H9 (cell line): ENCODE measurements around the gene ATP2B2. TPM values are rescaled to one million over a fixed set of nuclear protein-coding genes. Genes with fewer than 3 reads are reported as not detected.

ENCODE experiments used
- DNase-seq: peaks from one replicate; pipeline ENCODE4 v3.0.0-alpha.2; 2017
- H2AFZ ChIP-seq: one replicate; pipeline ENCODE4 v1.6.1; 2013; ENCODE audit warnings: mild to moderate bottlenecking, low read length, control low read depth, moderate library complexity
- H2AK5ac ChIP-seq: 2 replicates; pipeline ENCODE4 v1.6.1; 2013; ENCODE audit warnings: low read length, control low read depth, mixed read lengths; ENCODE audit not compliant: insufficient read length
- H2BK120ac ChIP-seq: one replicate; pipeline ENCODE4 v1.6.1; 2013; ENCODE audit warnings: low read depth, mild to moderate bottlenecking, low read length, control low read depth, inconsistent platforms; ENCODE audit not compliant: poor library complexity, severe bottlenecking
- H2BK12ac ChIP-seq: 2 replicates; pipeline ENCODE4 v1.6.1; 2013; ENCODE audit warnings: low read length, control low read depth, mixed read lengths, low read depth; ENCODE audit not compliant: insufficient read length
- H2BK15ac ChIP-seq: 2 replicates; pipeline ENCODE4 v1.6.1; 2013; ENCODE audit warnings: low read depth, low read length, control low read depth
- H2BK20ac ChIP-seq: one replicate; pipeline ENCODE4 v1.6.1; 2013; ENCODE audit warnings: low read depth, mild to moderate bottlenecking, low read length, control low read depth, inconsistent platforms; ENCODE audit not compliant: poor library complexity, severe bottlenecking
- H2BK5ac ChIP-seq: 2 replicates; pipeline ENCODE4 v1.6.1; 2013; ENCODE audit warnings: low read length, control low read depth, mixed read lengths; ENCODE audit not compliant: insufficient read length
- H3K14ac ChIP-seq: 2 replicates; pipeline ENCODE4 v1.6.1; 2013; ENCODE audit warnings: low read length, control low read depth; ENCODE audit not compliant: insufficient read depth
- H3K18ac ChIP-seq: 2 replicates; pipeline ENCODE4 v1.6.1; 2013; ENCODE audit warnings: low read depth, mild to moderate bottlenecking, mixed read lengths, low read length, control low read depth; ENCODE audit not compliant: insufficient read length
- H3K23ac ChIP-seq: 2 replicates; pipeline ENCODE4 v1.6.1; 2013; ENCODE audit warnings: low read length, control low read depth, mixed read lengths, low read depth; ENCODE audit not compliant: insufficient read length
- H3K23me2 ChIP-seq: 2 replicates; pipeline ENCODE4 v1.6.1; 2013; ENCODE audit warnings: low read depth, mild to moderate bottlenecking, mixed read lengths, low read length, control low read depth; ENCODE audit not compliant: insufficient read length, poor library complexity, severe bottlenecking
- H3K27ac ChIP-seq: 2 replicates; pipeline ENCODE4 v1.5.1; 2013; ENCODE audit warnings: low read length, control low read depth, mixed read lengths, low read depth; ENCODE audit not compliant: insufficient read length
- H3K27me3 ChIP-seq: 2 replicates; pipeline ENCODE4 v1.6.1; 2013; ENCODE audit warnings: low read length, control low read depth, inconsistent platforms; ENCODE audit not compliant: insufficient read depth
- H3K4ac ChIP-seq: 2 replicates; pipeline ENCODE4 v1.6.1; 2013; ENCODE audit warnings: low read depth, mild to moderate bottlenecking, control low read depth, inconsistent platforms, low read length, moderate library complexity
- H3K4me1 ChIP-seq: 2 replicates; pipeline ENCODE4 v1.6.1; 2013; ENCODE audit warnings: low read length, control low read depth, inconsistent platforms; ENCODE audit not compliant: insufficient read depth
- H3K4me2 ChIP-seq: 2 replicates; pipeline ENCODE4 v1.6.1; 2013; ENCODE audit warnings: low read length, control low read depth, mixed read lengths; ENCODE audit not compliant: insufficient read length, insufficient read depth
- H3K56ac ChIP-seq: 2 replicates; pipeline ENCODE4 v1.6.1; 2013; ENCODE audit warnings: low read depth, mild to moderate bottlenecking, mixed read lengths, low read length, control low read depth; ENCODE audit not compliant: insufficient read length
- H3K79me1 ChIP-seq: 2 replicates; pipeline ENCODE4 v1.6.1; 2013; ENCODE audit warnings: low read depth, mild to moderate bottlenecking, moderate library complexity, low read length, control low read depth, inconsistent platforms; ENCODE audit not compliant: insufficient read depth, poor library complexity, severe bottlenecking
- H3K79me2 ChIP-seq: 2 replicates; pipeline ENCODE4 v1.6.1; 2013; ENCODE audit warnings: low read length, control low read depth, inconsistent platforms; ENCODE audit not compliant: insufficient read depth
- H3K9ac ChIP-seq: 2 replicates; pipeline ENCODE4 v1.6.1; 2013; ENCODE audit warnings: low read length, control low read depth, mixed read lengths; ENCODE audit not compliant: insufficient read length; ENCODE audit errors: extremely low read depth
- H3K9me3 ChIP-seq: one replicate; pipeline ENCODE4 v1.6.1; 2013; ENCODE audit warnings: low read depth, low read length, inconsistent platforms; ENCODE audit not compliant: control insufficient read depth
- H3T11ph ChIP-seq: one replicate; pipeline ENCODE4 v1.6.1; 2013; ENCODE audit warnings: mild to moderate bottlenecking, low read length, control low read depth, inconsistent platforms
- H4K20me1 ChIP-seq: one replicate; pipeline ENCODE4 v1.6.1; 2013; ENCODE audit not compliant: control insufficient read depth, insufficient read length, insufficient read depth
- H4K5ac ChIP-seq: 2 replicates; pipeline ENCODE4 v1.6.1; 2013; ENCODE audit warnings: low read depth, mild to moderate bottlenecking, mixed read lengths, low read length, control low read depth; ENCODE audit not compliant: insufficient read length
- H4K8ac ChIP-seq: replicated peaks from 2 replicates; pipeline ENCODE4 v1.6.1; 2013; ENCODE audit warnings: low read length, control low read depth, mixed read lengths, low read depth; ENCODE audit not compliant: insufficient read length
- H4K91ac ChIP-seq: 2 replicates; pipeline ENCODE4 v1.6.1; 2013; ENCODE audit warnings: low read depth, mild to moderate bottlenecking, moderate library complexity, mixed read lengths, low read length, control low read depth; ENCODE audit not compliant: insufficient read length
- H3K27ac Mint-ChIP-seq, 3 experiments: 2 replicates in 2 of 3; 3 replicates in 1 of 3; pipeline ENCODE4 v1.8.0; 2020 to 2021; ENCODE audit warnings: mixed read lengths in 3 of 3, mild to moderate bottlenecking in 1 of 3, moderate library complexity in 1 of 3
- H3K27me3 Mint-ChIP-seq: 2 replicates; pipeline ENCODE4 v1.8.0; 2021; ENCODE audit warnings: low read depth, mild to moderate bottlenecking, moderate library complexity, mixed read lengths
- H3K36me3 Mint-ChIP-seq, 3 experiments: 2 replicates in 2 of 3; 3 replicates in 1 of 3; pipeline ENCODE4 v1.8.0; 2020 to 2021; ENCODE audit warnings: low read depth in 3 of 3, mixed read lengths in 3 of 3; ENCODE audit not compliant: insufficient read depth in 1 of 3
- H3K4me1 Mint-ChIP-seq, 2 experiments: 2 replicates each; pipeline ENCODE4 v1.8.0; 2020; ENCODE audit warnings: mixed read lengths in 2 of 2
- H3K4me3 Mint-ChIP-seq, 2 experiments: 2 replicates in 1 of 2; 3 replicates in 1 of 2; pipeline ENCODE4 v1.8.0; 2020 to 2021; ENCODE audit warnings: mild to moderate bottlenecking in 2 of 2, mixed read lengths in 2 of 2, moderate library complexity in 1 of 2
- H3K9me3 Mint-ChIP-seq, 2 experiments: 2 replicates in 1 of 2; 3 replicates in 1 of 2; pipeline ENCODE4 v1.8.0; 2020; ENCODE audit warnings: mild to moderate bottlenecking in 2 of 2, mixed read lengths in 2 of 2, moderate library complexity in 1 of 2
- CTCF ChIP-seq: fragments of 200-600 bp; sonication (generic); conservative IDR thresholded peaks from 3 replicates; pipeline ENCODE4 v1.8.0; 2021; ENCODE audit warnings: antibody characterized with exemption, mild to moderate bottlenecking
- WGBS: extraction: QIAGEN DNeasy Blood & Tissue Kit; methylation state at CpG from one replicate; pipeline ENCODE4 v1.1.7; 2013; ENCODE audit warnings: missing lambda C conversion rate, low lambda C conversion rate, mixed read lengths; ENCODE audit not compliant: insufficient read length; ENCODE audit errors: extremely low coverage; 5-methylcytosine and 5-hydroxymethylcytosine counted together
- total RNA-seq: library from RNA; stranded (reverse); gene quantifications from 2 replicates; pipeline ENCODE4 v1.2.1, GENCODE V29; 2021

ATP2B2 gene
- total RNA-seq, 1 experiment from 2014 or later, result 0.33 TPM

- H2BK20ac ChIP-seq, result no peak overlapping the region
- H2BK5ac ChIP-seq, result no peak overlapping the region
- no peaks in the 10 kb centered on the region for H3K23me2 ChIP-seq
- no peak overlapping the region for H3K56ac ChIP-seq
- no peak overlapping the region for H3T11ph ChIP-seq
- H3K14ac ChIP-seq, result no peak overlapping the region
- H2AFZ ChIP-seq, result no peak overlapping the region
- Mint-ChIP-seq H3K27ac (peak overlapping the region in 1 of 3 experiments; percentile 28; a peak in 1 of 7 replicates), H3K27me3 (no peaks in the 10 kb centered on the region; the same call in 1 of the 2 replicates), H3K4me1 (peaks cover 0 to 2% of the 10 kb centered on the region in 2 experiments; a peak in 1 of 4 replicates), H3K4me3 (no peak overlapping the region), H3K36me3 (peaks cover 14 to 64% (median 42%) of the 10 kb centered on the region in 3 experiments; a peak in 6 of 7 replicates), H3K9me3 (no peaks in the 10 kb centered on the region)
- H4K8ac ChIP-seq, result no peak overlapping the region
- no peak overlapping the region for H2BK15ac ChIP-seq
- no peaks in the 10 kb centered on the region for H4K20me1 ChIP-seq
- no peak overlapping the region for H4K91ac ChIP-seq
- H4K5ac ChIP-seq, result no peak overlapping the region
- H3K27me3 ChIP-seq, result no peaks in the 10 kb centered on the region
- no peak for TF ChIP-seq CTCF
- no peak overlapping the region for H2BK120ac ChIP-seq
- no peak for DNase-seq
- WGBS, result no CpG with 5 or more reads among the region's 3 CpGs
- H3K23ac ChIP-seq, result no peak overlapping the region
- no peak overlapping the region for H3K4me2 ChIP-seq
- H2AK5ac ChIP-seq, result no peak overlapping the region
- H3K27ac ChIP-seq, result no peak overlapping the region
- H3K4ac ChIP-seq, result no peak overlapping the region
- peaks cover 2% of the 10 kb centered on the region; the same call in 1 of the 2 replicates for H3K79me2 ChIP-seq
- no peaks in the 10 kb centered on the region for H3K4me1 ChIP-seq
- H3K18ac ChIP-seq, result no peak overlapping the region
- peaks cover 4% of the 10 kb centered on the region for H3K79me1 ChIP-seq
- no peaks in the 10 kb centered on the region for H3K9me3 ChIP-seq
- H2BK12ac ChIP-seq, result no peak overlapping the region
- H3K9ac ChIP-seq, result no peak overlapping the region
These were observed 228.2 kb downstream of the ATP2B2 start for GRCh38 chr3:10277115-10277625.
